Stimulated activated CD4-positive, alpha-beta T cell treated with anti-CD3 and anti-CD28 coated beads, Interleukin-4, amount 100 ng/mL, for 1 hour (primary cell): ENCODE measurements around the gene GBP7.
"Not testable (repeated sequence)": the region's sequence is repeated elsewhere in the genome, so short reads cannot be mapped to it uniquely, and the experiment has no call there.

Experiments
- DNase-seq: peaks from one replicate; pipeline ENCODE4 v3.0.0-alpha.2; 2020

The GBP7 gene, protein sequence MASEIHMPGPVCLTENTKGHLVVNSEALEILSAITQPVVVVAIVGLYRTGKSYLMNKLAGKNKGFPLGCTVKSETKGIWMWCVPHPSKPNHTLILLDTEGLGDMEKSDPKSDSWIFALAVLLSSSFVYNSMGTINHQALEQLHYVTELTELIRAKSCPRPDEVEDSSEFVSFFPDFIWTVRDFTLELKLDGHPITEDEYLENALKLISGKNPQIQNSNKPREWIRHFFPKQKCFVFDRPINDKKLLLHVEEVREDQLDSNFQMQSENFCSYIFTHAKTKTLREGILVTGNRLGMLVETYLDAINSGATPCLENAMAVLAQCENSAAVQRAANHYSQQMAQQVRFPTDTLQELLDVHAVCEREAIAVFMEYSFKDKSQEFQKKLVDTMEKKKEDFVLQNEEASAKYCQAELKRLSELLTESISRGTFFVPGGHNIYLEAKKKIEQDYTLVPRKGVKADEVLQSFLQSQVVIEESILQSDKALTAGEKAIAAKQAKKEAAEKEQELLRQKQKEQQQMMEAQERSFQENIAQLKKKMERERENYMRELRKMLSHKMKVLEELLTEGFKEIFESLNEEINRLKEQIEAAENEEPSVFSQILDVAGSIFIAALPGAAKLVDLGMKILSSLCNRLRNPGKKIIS

GRCh38 chr1:89175601-89176256 lies at the start of gene GBP7:
Gene GBP7, minus strand, starts transcription at chr1:89176003. Its CDS starts 4,068 bp downstream, at chr1:89171935.
- DNase-seq: no peak

DNA sequence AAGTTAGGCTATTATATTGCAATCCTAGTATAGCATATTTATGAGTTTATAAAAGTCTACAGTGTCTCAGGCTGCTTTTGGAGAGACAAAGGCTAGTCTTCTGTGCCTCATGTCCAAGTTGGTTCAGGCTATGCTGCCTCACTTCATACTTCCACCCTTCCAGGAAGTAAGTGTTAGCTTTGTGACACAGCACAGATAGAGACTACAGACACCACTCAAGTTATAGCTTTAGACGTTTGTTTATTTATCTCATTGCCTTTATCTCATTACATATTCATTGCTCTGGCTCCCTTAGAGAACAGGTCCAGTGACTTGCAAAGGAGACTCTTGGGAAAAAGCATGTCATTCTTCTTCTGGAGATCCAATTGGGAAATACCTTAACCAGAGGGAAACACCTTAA lies 45.5 kb upstream of the GBP7 start:
- DNase-seq: no peak

DNA sequence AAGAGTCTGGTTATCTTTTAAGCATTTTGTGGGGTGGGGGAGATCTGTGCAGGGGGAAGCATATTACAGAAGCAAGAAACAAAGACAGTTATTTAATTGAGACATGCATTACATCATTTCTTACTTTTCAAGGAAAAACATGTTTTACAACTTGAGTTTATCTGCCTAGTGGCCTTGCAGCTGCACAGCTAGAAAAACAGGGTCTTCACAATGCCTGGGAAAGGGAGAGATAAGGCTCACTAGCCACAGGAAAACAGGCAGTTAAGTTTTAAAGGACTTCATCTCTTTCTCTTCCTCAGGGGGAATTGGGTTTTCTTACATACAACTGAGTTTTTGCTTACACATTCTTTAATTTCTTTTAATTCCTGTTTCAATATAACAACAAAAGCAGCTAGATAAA lies 44.0 kb upstream of the GBP7 start:
- not testable (repeated sequence) for DNase-seq

DNA sequence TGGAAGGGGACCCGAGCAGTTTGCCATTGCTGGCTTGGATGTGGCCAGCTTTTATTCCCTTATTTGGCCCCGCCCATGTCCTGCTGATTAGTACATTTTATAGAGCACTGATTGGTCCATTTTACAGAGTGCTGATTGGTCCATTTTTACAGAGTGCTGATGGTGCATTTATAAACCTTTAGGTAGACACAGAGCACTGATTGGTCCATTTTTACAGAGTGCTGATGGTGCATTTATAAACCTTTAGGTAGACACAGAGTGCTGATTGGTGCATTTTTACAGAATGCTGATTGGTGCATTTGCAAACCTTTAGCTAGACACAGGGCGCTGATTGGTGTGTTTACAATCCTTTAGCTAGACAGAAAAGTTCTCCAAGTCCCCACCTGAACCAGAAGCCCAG lies 43.1 kb upstream of the GBP7 start:
- not testable (repeated sequence) for DNase-seq

GRCh38 chr1:89213347-89213746 lies 37.5 kb upstream of the GBP7 start:
- no peak for DNase-seq

DNA sequence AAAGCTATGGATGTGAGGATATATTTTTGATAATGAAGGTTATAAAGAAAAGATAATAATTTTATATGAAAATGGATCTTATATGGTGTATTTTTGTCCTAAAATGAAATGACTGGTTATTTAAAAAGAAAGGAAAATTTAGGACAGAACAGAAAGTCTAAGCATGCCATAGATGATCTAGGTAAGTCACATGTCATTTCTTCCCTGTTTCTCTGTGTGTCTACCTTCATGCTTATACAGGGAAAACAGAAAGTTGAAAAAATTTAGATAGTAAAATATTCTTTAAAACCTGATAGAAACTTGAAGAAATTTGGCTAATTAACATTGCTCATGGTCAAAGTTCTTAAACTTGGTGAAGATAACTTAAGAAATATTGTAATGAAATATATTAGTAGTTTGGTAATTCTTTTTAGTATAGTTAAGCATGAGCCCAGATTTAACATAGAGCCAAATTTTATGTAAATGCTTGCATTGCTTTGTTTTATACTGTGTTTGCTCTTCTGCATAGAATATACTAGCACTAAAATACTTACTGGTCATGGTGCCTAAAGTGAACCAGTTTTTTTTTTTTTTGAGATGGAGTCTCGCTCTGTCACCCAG lies 35.3 kb upstream of the GBP7 start:
- DNase-seq: no peak

DNA sequence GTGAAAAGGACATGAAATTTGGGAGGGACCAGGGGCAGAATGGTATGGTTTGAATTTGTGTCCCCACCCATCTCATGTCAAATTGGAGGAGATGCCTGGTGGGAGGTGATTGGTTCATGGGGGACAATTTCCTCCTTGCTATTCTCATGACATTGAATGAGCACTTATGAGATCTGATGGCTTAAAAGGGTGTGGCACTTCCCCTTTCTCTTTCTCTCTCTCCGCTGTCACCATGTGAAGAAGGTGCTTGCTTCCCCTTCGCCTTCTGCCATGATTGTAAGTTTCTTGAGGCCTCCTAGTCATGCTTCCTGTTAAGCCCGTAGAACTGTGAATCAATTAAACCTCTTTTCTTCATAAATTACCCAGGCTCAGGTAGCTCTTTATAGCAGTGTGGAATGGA lies 30.6 kb upstream of the GBP7 start:
- DNase-seq: no peak

DNA sequence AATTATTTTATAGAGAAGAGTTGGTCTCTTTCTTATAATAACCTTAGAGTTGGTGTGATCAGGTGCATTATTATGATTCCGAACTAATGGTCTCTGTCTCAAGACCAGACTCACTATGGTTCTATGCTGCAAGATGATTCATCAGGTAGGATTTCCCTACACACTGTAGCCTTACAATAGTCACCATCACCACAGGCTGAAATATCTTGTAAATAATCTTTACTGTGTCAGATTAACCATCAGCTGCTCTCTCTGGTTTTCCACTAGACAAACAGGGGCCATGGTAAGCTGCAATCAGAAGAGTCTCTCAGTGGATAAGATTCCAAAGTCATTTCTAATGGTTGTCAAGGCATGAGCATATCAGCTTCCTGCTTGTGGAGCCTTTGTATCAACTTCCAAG lies 27.4 kb upstream of the GBP7 start:
- no peak for DNase-seq

DNA sequence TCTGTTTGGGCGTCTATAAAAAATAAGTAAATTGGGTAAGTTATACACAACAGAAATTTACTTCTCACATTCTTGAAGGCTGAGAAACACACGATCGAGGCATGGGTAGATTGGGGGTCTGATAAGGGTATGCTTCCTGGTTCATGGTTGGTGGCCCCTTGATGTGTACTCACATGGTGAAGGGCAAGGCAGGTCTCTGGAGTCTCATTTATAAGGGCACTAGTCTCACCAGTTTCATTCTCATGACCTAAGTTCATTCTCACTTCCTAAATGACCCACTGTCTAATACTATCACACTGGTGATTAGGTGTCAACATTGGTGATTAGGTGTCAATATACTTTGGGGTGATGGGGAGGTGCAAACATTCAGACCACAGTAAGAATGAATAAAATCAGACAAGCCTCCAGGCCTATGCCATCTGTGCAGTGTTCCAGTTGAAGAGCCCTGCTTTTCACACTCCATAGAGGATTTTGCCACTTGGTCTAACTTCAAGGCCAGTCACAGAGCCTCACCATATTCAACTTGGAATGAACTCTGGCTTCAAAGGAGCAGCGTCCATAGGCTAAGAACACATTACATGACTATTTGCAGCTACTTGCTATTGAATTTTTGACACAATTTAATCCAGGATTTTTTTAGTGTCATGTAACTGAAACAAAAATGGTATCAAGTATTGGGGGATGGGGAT lies 25.4 kb upstream of the GBP7 start:
- DNase-seq: no peak

- DNase-seq: no peak
These were observed 24.9 kb upstream of the GBP7 start for GRCh38 chr1:89200663-89201062.

GRCh38 chr1:89199525-89200031 lies 23.8 kb upstream of the GBP7 start:
- no peak for DNase-seq

GRCh38 chr1:89198491-89199072 lies 22.8 kb upstream of the GBP7 start, which contains the start of gene GBP4:
Gene GBP4, minus strand, starts transcription at chr1:89198942. Its CDS starts 108 bp downstream, at chr1:89198834.
- DNase-seq: peak; percentile 50

- no peak for DNase-seq
These were observed 22.3 kb upstream of the GBP7 start for GRCh38 chr1:89198081-89198480.

- no peak for DNase-seq
These were observed 19.7 kb upstream of the GBP7 start for GRCh38 chr1:89195476-89195875.

GRCh38 chr1:89191314-89191713 lies 15.5 kb upstream of the GBP7 start:
- no peak for DNase-seq

- DNase-seq: no peak
These were observed 14.2 kb upstream of the GBP7 start for GRCh38 chr1:89190017-89190416.

GRCh38 chr1:89179343-89179742 lies 3.5 kb upstream of the GBP7 start:
- no peak for DNase-seq

- no peak for DNase-seq
These were observed 1.2 kb upstream of the GBP7 start for GRCh38 chr1:89176971-89177370.

- no peak for DNase-seq
These were observed 1.3 kb downstream of the GBP7 start for GRCh38 chr1:89174491-89174890.

- no peak for DNase-seq
These were observed 3.2 kb downstream of the GBP7 start for GRCh38 chr1:89172468-89173143.

GRCh38 chr1:89171067-89171438 lies 4.8 kb downstream of the GBP7 start:
- no peak for DNase-seq
